ENCODE data around the gene TMEM175. TPM values are rescaled to one million over a fixed set of nuclear protein-coding genes. Genes with fewer than 3 reads are reported as not detected.

TMEM175 gene
- total RNA-seq, 2 experiments from 2014 or later: 12.5 to 33.1 TPM

GRCh38 chr4:946517-947471 lies 14.5 kb downstream of the TMEM175 start:
- H3K4me1 ChIP-seq (ENCODE audit: insufficient read depth, low read length, poor library complexity, severe bottlenecking): no peaks in the 10 kb centered on the region
- CTCF ChIA-PET (ENCODE audit: unreplicated experiment): no interaction called here
- no TSS peak for BruUV-seq (replicated peaks)
- H3K27ac ChIP-seq (ENCODE audit: low read depth, low read length, poor library complexity, severe bottlenecking): no peak overlapping the region
- no peaks in the 10 kb centered on the region for H3K79me2 ChIP-seq (ENCODE audit: insufficient read depth, low read depth, low read length)
- no peaks in the 10 kb centered on the region for H3K9me3 ChIP-seq (ENCODE audit: low read length)
- no peak for DNase-seq (ENCODE audit: low spot score)
- POLR2A ChIA-PET: no interaction called here
- no peak overlapping the region for H3K4me3 ChIP-seq (ENCODE audit: low read depth, low read length, poor library complexity, severe bottlenecking)
- intact Hi-C loops (cut with micrococcal nuclease; ENCODE audit: unreplicated experiment): no loop called here
- no peak overlapping the region for H2AFZ ChIP-seq (ENCODE audit: low read length)
- no peaks in the 10 kb centered on the region for H3K36me3 ChIP-seq (ENCODE audit: insufficient read depth, low read length)
- TF ChIP-seq CTCF (conservative IDR thresholded peaks at IDR 0.05; ENCODE audit: low read length) (no peak), EZH2phosphoT487 (IDR thresholded peaks at IDR 0.05; ENCODE audit: borderline replicate concordance, low read depth, low read length) (no peak)
- no peak overlapping the region for H3K4me2 ChIP-seq (ENCODE audit: low read length)
- H4K20me1 ChIP-seq (ENCODE audit: insufficient read depth, low read length): no peaks in the 10 kb centered on the region
- H3K9me2 ChIP-seq (ENCODE audit: insufficient read depth, low read length): no peaks in the 10 kb centered on the region

GRCh38 chr4:947491-947971 lies 15.3 kb downstream of the TMEM175 start:
- H3K4me2 ChIP-seq (ENCODE audit: low read length): no peak overlapping the region
- POLR2A ChIA-PET: no interaction called here
- CTCF ChIA-PET (ENCODE audit: unreplicated experiment): no interaction called here
- no peak for TF ChIP-seq EZH2phosphoT487 (IDR thresholded peaks at IDR 0.05; ENCODE audit: borderline replicate concordance, low read depth, low read length)
- no peak for TF ChIP-seq CTCF (conservative IDR thresholded peaks at IDR 0.05; ENCODE audit: low read length)
- no peaks in the 10 kb centered on the region for H3K9me3 ChIP-seq (ENCODE audit: low read length)
- no peaks in the 10 kb centered on the region for H3K9me2 ChIP-seq (ENCODE audit: insufficient read depth, low read length)
- no peak overlapping the region for H2AFZ ChIP-seq (ENCODE audit: low read length)
- H3K27ac ChIP-seq (ENCODE audit: low read depth, low read length, poor library complexity, severe bottlenecking): no peak overlapping the region
- H3K79me2 ChIP-seq (ENCODE audit: insufficient read depth, low read depth, low read length): no peaks in the 10 kb centered on the region
- H4K20me1 ChIP-seq (ENCODE audit: insufficient read depth, low read length): no peaks in the 10 kb centered on the region
- no peaks in the 10 kb centered on the region for H3K4me1 ChIP-seq (ENCODE audit: insufficient read depth, low read length, poor library complexity, severe bottlenecking)
- BruUV-seq (replicated peaks): no TSS peak
- no peaks in the 10 kb centered on the region for H3K36me3 ChIP-seq (ENCODE audit: insufficient read depth, low read length)
- no peak for DNase-seq (ENCODE audit: low spot score)
- no peak overlapping the region for H3K4me3 ChIP-seq (ENCODE audit: low read depth, low read length, poor library complexity, severe bottlenecking)
- intact Hi-C loops (cut with micrococcal nuclease; ENCODE audit: unreplicated experiment): no loop called here

Measured in OCI-LY7 (cell line).